Naive thymus-derived CD8-positive, alpha-beta T cell (primary cell): Measurements from ENCODE around the gene DDAH1. TPM values are rescaled to one million over a fixed set of nuclear protein-coding genes. Genes with fewer than 3 reads are reported as not detected.

Experiments used
- ATAC-seq, 2 donors: fragments of 150-1000 bp; cut with Tn5 transposase in 1 of 2; sonication (Bioruptor Pico), chemical (Tn5 transposase) in 1 of 2; 1 replicate in 1 of 2; 2 replicates in 1 of 2; pipeline ENCODE4 v1.10.0; 2021; ENCODE audit warnings: mild to moderate bottlenecking in 2 of 2, moderate library complexity in 2 of 2
- POLR2A ChIA-PET: fragments of 350-600 bp; sonication (Branson Sonifier 250); formaldehyde crosslinking; loops from one replicate; lab custom pipeline; 2021; ENCODE audit warnings: antibody characterized with exemption; lab: Charles Lee
- DNase-seq, 10 donors: peaks; one replicate each; pipeline versions ENCODE4 v3.0.0 to v3.0.0-alpha.2; 2020 to 2022
- H3K27ac Mint-ChIP-seq, 10 donors: one replicate each; pipeline ENCODE4 v1.8.0; 2020 to 2022; ENCODE audit warnings: mild to moderate bottlenecking in 10 of 10, mixed read lengths in 10 of 10, moderate library complexity in 4 of 10, inconsistent platforms in 1 of 10
- H3K27me3 Mint-ChIP-seq, 5 donors: one replicate each; pipeline ENCODE4 v1.8.0; 2021 to 2022; ENCODE audit warnings: mixed read lengths in 5 of 5
- H3K36me3 Mint-ChIP-seq, 3 donors: one replicate each; pipeline ENCODE4 v1.8.0; 2020 to 2022; ENCODE audit warnings: mixed read lengths in 3 of 3, mild to moderate bottlenecking in 2 of 3, inconsistent platforms in 1 of 3
- H3K4me1 Mint-ChIP-seq, 4 donors: one replicate each; pipeline ENCODE4 v1.8.0; 2021 to 2022; ENCODE audit warnings: mixed read lengths in 4 of 4
- H3K4me3 Mint-ChIP-seq, 10 donors: one replicate each; pipeline ENCODE4 v1.8.0; 2020 to 2022; ENCODE audit warnings: mild to moderate bottlenecking in 10 of 10, mixed read lengths in 10 of 10, moderate library complexity in 6 of 10, inconsistent platforms in 1 of 10
- H3K9me3 Mint-ChIP-seq, 9 donors: one replicate each; pipeline ENCODE4 v1.8.0; 2020 to 2022; ENCODE audit warnings: mixed read lengths in 9 of 9, mild to moderate bottlenecking in 3 of 9, inconsistent platforms in 1 of 9, moderate library complexity in 1 of 9
- polyA plus RNA-seq, 3 donors: library from polyadenylated mRNA; unstranded; fragments of 300-500 nt; fragmentation: Illumina TruSeq; gene quantifications; one replicate each; pipeline ENCODE4 v1.2.3, GENCODE V29; 2021
- total RNA-seq, 8 experiments: library from RNA in 2 of 8; stranded (reverse) in 2 of 8; gene quantifications; one replicate each; pipeline ENCODE4 v1.2.3 and lab custom pipeline; 2021 to 2026

DDAH1 gene
- total and polyA plus RNA-seq, 5 experiments from 2014 or later: not detected

DNA sequence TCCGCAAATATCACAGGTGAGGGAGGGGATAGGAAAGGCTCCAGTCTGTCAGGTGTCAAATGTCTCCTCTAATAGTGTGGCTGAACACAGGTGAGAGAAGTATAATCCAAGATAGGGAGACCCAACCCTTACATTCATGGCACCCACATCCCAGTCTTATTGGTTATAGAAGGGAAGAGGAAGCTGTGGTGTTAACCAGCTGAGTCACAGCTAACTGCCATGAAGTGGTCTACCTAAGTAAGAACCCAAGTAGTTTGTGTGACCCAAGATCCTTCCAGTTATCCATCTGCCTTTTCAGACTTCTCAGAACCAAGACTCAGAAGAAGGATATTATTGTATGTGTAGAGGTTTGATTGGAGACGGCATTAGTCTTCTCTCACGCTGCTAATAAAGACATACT, 37.1 kb downstream of the DDAH1 start:
- no peak for DNase-seq
- Mint-ChIP-seq H3K4me1 (peaks cover 0 to 2% (median 0%) of the 10 kb centered on the region in 4 donors), H3K4me3 (no peak overlapping the region), H3K27me3 (peaks cover 0 to 10% (median 5%) of the 10 kb centered on the region in 5 donors), H3K27ac (no peak overlapping the region), H3K36me3 (no peaks in the 10 kb centered on the region), H3K9me3 (peaks cover 0 to 10% (median 2%) of the 10 kb centered on the region in 9 donors)
- no peak for ATAC-seq
- POLR2A ChIA-PET: no interaction called here

DNA sequence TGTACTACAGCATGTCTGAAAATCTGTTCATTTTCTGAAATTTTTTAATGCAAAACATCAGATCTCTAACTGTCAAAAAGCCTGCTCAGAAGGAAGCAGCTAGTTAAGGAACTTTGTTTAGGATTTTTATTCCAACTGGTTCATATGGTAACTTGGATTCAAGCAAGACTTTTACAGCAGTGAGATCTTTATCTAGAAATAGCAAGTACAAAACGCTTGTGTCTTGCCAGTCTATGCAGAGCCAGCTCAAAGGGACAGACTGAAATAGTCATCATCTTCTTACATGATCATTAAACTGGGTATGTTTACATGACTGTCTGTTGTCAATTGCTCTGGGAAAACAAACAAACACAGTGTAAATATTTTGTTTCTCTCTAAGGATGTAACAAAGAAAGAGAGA, 37.6 kb downstream of the DDAH1 start:
- H3K4me3 Mint-ChIP-seq: no peak overlapping the region
- H3K27ac Mint-ChIP-seq: no peak overlapping the region
- H3K9me3 Mint-ChIP-seq: peaks cover 0 to 10% (median 2%) of the 10 kb centered on the region in 9 donors
- DNase-seq (no peak), ATAC-seq (no peak)
- peaks cover 0 to 2% (median 0%) of the 10 kb centered on the region in 4 donors for H3K4me1 Mint-ChIP-seq
- no peaks in the 10 kb centered on the region for H3K36me3 Mint-ChIP-seq
- H3K27me3 Mint-ChIP-seq: peaks cover 0 to 10% (median 3%) of the 10 kb centered on the region in 5 donors
- POLR2A ChIA-PET: no interaction called here

DNA sequence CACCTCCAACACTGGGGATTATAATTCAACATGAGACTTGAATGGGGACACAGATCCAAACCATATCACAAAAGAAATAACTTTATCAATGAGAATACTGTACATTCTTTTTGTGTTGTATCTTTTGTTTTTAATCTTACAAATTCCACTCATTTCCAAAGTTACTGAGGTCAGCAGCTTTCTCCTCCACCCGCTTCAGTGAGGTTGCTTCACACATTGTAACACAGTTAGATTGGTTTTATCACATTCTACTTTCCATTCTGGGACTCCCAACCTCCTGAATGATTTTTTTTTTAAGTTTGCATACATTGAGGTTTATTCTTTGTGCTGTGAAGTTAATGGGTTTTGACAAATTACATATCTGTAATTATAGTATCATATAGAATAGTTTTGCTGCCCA, 43.8 kb downstream of the DDAH1 start:
- H3K9me3 Mint-ChIP-seq: peaks cover 5 to 28% (median 12%) of the 10 kb centered on the region in 9 donors
- H3K36me3 Mint-ChIP-seq: no peaks in the 10 kb centered on the region
- H3K4me3 Mint-ChIP-seq: no peak overlapping the region
- peaks cover 0 to 3% (median 0%) of the 10 kb centered on the region in 5 donors for H3K27me3 Mint-ChIP-seq
- POLR2A ChIA-PET: no interaction called here
- DNase-seq (no peak), ATAC-seq (no peak)
- H3K27ac Mint-ChIP-seq: no peak overlapping the region
- H3K4me1 Mint-ChIP-seq: no peaks in the 10 kb centered on the region

DNA sequence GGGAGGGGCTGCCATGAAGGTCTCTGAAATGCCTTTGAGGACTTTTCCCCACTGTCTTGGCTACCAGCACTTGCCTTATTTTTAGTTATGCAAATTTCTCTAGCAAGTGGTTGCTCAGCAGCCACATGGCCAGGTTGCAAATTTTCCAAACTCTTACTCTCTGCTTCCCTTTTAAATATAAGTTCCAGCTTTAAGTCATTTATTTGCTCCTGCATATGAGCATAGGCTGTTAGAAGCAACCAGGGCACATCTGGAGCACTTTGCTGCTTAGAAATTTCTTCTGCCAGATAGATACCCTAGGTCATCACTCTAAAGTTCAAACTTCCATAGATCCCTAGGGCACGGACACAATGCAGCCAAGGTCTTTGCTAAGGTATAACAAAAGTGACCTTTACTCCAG, 44.8 kb downstream of the DDAH1 start:
- Mint-ChIP-seq H3K36me3 (no peaks in the 10 kb centered on the region), H3K27ac (no peak overlapping the region), H3K4me1 (no peaks in the 10 kb centered on the region), H3K9me3 (peaks cover 5 to 28% (median 12%) of the 10 kb centered on the region in 9 donors), H3K27me3 (peaks cover 0 to 4% (median 0%) of the 10 kb centered on the region in 5 donors), H3K4me3 (no peak overlapping the region)
- no peak for DNase-seq
- no peak for ATAC-seq
- POLR2A ChIA-PET: no interaction called here

DNA sequence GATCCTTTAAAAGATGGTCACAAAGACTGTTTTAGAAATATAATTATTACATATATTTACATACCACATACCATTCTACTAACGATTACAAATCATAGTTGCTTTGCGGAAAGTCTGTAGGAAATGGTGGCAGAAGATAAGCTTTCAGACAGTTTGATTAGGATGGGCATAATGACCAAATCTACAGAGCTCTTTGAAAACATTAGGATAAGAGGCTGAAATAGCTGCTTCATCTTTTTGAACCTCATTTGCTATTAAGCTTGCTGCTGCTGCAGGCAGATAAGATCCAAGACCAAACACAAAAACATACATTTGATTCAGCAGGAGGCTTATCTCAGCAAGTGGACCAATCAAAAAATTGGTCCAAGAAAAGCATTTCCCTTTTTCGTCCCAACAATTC, 47.1 kb downstream of the DDAH1 start:
- H3K9me3 Mint-ChIP-seq: peaks cover 3 to 28% (median 12%) of the 10 kb centered on the region in 9 donors
- POLR2A ChIA-PET: no interaction called here

DNA sequence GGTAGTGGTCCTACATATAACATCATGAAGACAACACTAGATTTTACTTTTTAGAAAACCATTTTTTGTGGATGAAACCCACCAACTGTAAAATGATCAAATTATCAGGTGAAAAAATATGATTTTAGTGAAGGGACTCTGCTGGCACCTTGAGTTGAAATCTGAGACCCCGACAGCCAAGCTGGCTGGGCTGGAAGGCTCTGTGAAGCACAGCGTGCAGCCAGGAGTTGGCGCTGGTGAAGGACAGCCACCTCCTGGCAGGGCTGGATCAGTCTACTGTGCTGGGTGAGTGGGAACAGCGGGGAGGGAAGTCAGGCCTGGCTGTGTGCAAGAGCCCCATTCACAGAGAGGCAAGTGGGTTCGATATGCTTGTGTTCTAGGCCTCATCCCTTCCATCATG, 47.9 kb downstream of the DDAH1 start:
- ATAC-seq: no peak
- POLR2A ChIA-PET: no interaction called here

More for the DNA sequence above, 47.1 kb downstream of the DDAH1 start:
- Mint-ChIP-seq H3K4me1 (no peaks in the 10 kb centered on the region), H3K27ac (no peak overlapping the region), H3K27me3 (peaks cover 0 to 4% (median 0%) of the 10 kb centered on the region in 5 donors), H3K4me3 (no peak overlapping the region), H3K36me3 (no peaks in the 10 kb centered on the region)
- DNase-seq (no peak), ATAC-seq (no peak)

DNA sequence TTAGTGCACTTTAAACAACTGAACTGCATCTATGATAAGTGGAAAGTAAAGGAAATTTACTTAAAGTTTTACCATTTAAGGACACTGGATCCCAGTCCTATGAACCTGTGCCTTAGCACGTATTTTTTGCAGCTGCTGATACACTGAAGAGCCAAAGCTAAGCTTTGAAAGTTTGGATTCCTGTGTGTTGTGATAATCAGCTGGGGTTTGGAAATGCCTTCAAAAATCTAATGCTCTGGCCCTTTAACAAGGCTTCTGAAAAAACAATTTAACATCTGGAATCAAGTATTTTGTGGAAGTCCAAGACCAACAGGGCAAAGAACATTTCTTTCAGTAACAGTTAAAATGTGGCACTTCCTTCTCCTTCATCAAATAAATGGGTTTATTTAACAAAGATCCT, 51.8 kb downstream of the DDAH1 start:
- Mint-ChIP-seq H3K9me3 (no peaks in the 10 kb centered on the region), H3K27ac (no peak overlapping the region), H3K27me3 (peaks cover 0 to 4% (median 0%) of the 10 kb centered on the region in 5 donors), H3K4me1 (no peaks in the 10 kb centered on the region), H3K36me3 (no peaks in the 10 kb centered on the region), H3K4me3 (no peak overlapping the region)
- ATAC-seq: no peak
- POLR2A ChIA-PET: no interaction called here
- DNase-seq: no peak

More for the DNA sequence above, 47.9 kb downstream of the DDAH1 start:
- H3K4me3 Mint-ChIP-seq: no peak overlapping the region
- H3K27me3 Mint-ChIP-seq: peaks cover 0 to 4% (median 0%) of the 10 kb centered on the region in 5 donors
- H3K4me1 Mint-ChIP-seq: no peaks in the 10 kb centered on the region
- no peak for DNase-seq
- H3K36me3 Mint-ChIP-seq: no peaks in the 10 kb centered on the region
- peaks cover 3 to 28% (median 12%) of the 10 kb centered on the region in 9 donors for H3K9me3 Mint-ChIP-seq
- H3K27ac Mint-ChIP-seq: no peak overlapping the region

DNA sequence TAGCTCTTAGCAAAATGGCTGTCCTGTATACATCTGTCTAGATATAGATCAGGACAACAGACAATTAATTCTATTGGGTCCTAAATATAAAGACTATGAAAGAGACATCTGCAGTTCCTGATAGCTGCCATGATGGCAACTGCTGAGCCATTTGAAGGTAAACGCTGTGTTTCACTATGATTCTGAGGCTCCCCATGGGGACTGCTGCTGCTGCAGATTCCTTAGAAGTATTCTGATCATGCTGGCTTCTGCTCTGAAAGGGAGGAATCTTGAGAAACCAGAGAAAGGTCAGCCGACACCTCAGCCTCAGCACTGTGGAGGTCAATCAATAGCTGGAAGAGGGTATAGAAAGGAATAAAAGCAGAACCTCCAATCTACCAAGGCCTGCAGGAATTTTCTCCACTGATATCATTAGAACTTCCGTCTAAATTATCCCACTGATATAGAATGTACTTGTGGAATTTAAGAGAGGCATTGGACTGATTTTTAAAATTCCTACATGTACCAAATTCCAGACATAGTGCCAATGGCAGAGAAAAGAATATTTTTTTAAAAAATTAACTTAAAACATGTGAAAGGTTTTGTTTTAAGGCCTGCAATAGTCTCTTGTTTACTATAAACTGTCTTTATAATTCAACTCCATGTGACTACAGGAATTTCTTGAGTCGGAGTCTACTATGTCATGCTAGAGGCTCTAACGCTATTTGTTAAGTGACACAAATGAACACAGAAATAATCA, 53.2 kb downstream of the DDAH1 start:
- H3K4me1 Mint-ChIP-seq: no peaks in the 10 kb centered on the region
- no peak overlapping the region for H3K27ac Mint-ChIP-seq
- ATAC-seq (no peak), DNase-seq (no peak)
- H3K36me3 Mint-ChIP-seq: no peaks in the 10 kb centered on the region
- no peaks in the 10 kb centered on the region for H3K9me3 Mint-ChIP-seq
- POLR2A ChIA-PET: no interaction called here
- peaks cover 0 to 4% (median 0%) of the 10 kb centered on the region in 5 donors for H3K27me3 Mint-ChIP-seq
- H3K4me3 Mint-ChIP-seq: no peak overlapping the region

DNA sequence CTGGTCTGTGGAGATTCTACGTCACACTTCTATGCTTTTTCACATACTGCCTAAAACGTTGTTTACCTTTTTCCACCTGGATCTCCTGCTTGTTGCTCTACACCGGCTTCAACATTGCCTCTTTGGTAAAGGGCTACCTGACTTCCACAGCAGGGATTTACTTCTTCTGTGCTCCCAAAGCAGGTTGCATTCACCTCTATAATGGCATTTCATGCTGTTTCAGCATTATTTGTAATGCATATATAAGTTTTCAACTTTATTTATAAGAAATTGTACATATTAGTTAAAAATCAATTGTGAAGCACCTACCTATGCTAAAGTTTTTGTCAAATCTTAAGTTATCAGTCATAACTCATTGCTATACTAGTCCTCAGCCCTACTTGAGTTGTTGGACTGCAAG, 55.4 kb downstream of the DDAH1 start:
- Mint-ChIP-seq H3K4me1 (no peaks in the 10 kb centered on the region), H3K27ac (no peak overlapping the region), H3K4me3 (no peak overlapping the region), H3K9me3 (no peaks in the 10 kb centered on the region), H3K27me3 (peaks cover 0 to under 1% (median 0%) of the 10 kb centered on the region in 5 donors), H3K36me3 (no peaks in the 10 kb centered on the region)
- POLR2A ChIA-PET: no interaction called here
- ATAC-seq: no peak
- no peak for DNase-seq

DNA sequence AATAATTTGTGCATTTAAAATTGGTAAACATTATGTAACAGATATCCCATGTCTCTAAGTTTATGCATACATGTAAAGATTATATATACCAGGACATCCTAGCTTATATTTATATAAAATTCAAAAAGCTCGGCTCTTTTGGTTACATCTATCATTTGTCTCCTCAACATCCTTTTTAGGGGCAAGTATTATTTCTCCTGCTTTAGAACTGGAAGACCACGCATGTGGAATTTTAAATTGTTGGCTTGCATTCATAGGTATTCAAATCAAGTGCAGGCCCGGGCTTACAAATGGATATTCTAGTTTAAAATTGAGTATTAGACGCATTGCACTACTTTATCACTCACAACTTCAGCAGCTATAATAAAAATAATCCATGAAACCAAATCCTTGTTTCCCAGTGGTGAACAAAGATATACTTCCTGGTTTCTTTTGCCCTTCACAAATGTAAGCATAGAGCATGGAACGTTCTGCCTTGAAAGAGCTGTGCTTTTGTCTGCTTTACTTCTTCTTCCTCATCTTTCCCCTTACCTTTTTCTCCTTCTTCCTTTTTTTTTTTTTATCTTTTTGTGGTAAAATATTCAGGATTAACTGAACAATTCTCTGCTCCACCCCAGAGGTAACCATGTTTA, 57.1 kb downstream of the DDAH1 start:
- no peaks in the 10 kb centered on the region for H3K9me3 Mint-ChIP-seq
- no peak overlapping the region for H3K27ac Mint-ChIP-seq
- H3K36me3 Mint-ChIP-seq: no peaks in the 10 kb centered on the region
- no peaks in the 10 kb centered on the region for H3K4me1 Mint-ChIP-seq
- H3K27me3 Mint-ChIP-seq: no peaks in the 10 kb centered on the region
- DNase-seq (no peak), ATAC-seq (no peak)
- POLR2A ChIA-PET: interaction anchor here (0.5 kb wide), 1 partner anchor 112 kb away, joined by 5 read pairs; no protein-coding TSS in a partner anchor
- H3K4me3 Mint-ChIP-seq: no peak overlapping the region

DNA sequence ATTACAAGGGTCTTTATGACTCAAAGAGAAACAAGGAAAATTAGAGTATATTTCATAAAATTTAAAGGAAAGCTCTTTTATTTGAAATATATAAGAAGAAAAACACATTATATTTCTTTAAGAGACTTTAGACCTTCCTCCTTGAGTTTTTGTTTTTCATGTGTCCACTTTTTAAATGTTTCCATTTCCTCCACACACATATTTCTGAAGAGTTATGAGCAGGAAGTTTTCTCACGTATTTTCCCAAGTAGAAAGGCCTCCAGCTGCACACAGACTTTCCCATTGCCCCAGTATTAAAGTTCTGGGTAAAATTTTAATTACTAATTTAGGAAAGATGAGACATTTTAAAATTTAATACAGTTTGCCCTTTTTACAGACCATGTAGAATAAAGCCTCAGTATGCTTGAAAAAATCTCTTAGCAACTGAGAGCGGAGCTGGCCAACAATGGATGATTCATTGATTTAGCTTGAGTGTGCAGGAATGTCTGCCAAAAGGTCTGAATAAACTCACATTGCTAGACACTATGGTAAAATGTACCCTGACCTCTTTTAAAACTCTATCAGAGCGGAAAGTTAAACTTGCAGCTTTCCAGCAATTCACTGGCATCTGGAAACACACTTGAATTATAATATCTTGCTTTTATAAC, 57.9 kb downstream of the DDAH1 start:
- no peak for ATAC-seq
- Mint-ChIP-seq H3K27ac (no peak overlapping the region), H3K27me3 (no peaks in the 10 kb centered on the region)

DNA sequence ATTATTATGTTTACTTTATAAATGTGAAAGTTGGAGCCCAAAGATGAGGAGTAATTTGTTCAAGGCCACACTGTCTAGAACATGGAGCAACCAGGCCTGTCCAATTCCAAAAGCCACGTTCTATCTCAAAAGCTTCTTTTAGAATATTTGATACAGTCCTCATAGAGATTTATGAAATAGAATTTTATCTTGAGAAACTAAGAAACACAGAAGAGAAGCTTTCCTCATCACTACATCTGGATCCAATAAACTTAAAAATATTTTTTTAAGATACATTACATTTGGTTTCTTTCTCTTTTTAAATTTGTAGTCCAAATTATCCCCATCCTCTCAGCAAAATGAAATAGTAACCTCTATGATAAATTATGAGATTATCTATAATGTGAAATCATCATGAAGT, 58.9 kb downstream of the DDAH1 start:
- H3K4me3 Mint-ChIP-seq: no peak overlapping the region
- no peak overlapping the region for H3K27ac Mint-ChIP-seq
- ATAC-seq: no peak
- POLR2A ChIA-PET: no interaction called here
- no peak for DNase-seq
- H3K9me3 Mint-ChIP-seq: no peaks in the 10 kb centered on the region
- H3K4me1 Mint-ChIP-seq: no peaks in the 10 kb centered on the region
- no peaks in the 10 kb centered on the region for H3K36me3 Mint-ChIP-seq
- no peaks in the 10 kb centered on the region for H3K27me3 Mint-ChIP-seq

More for the DNA sequence above, 57.9 kb downstream of the DDAH1 start:
- no peak for DNase-seq
- no peaks in the 10 kb centered on the region for H3K9me3 Mint-ChIP-seq
- H3K36me3 Mint-ChIP-seq: no peaks in the 10 kb centered on the region
- H3K4me3 Mint-ChIP-seq: no peak overlapping the region
- POLR2A ChIA-PET: no interaction called here
- H3K4me1 Mint-ChIP-seq: no peaks in the 10 kb centered on the region

DNA sequence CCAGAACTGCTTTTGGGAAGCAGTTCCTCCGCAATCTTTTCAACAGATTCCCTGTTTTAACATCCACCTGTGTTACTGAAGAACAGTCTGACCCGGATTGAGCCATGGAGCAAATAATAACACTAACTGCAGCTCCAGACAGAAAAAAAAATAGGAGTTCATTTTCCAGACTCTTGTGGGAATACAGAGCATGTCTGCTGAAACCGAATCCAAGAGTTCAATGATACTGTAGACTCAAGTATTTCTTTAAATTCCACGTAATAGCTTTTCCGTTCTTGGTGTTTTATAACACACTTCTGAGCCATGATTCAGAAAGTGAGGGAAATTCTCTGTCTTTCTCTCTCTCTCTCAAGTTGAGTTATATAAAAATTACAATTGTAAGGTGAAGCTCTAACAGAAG, 60.6 kb downstream of the DDAH1 start:
- Mint-ChIP-seq H3K27me3 (no peaks in the 10 kb centered on the region), H3K9me3 (no peaks in the 10 kb centered on the region), H3K36me3 (no peaks in the 10 kb centered on the region), H3K27ac (no peak overlapping the region), H3K4me3 (no peak overlapping the region), H3K4me1 (no peaks in the 10 kb centered on the region)
- ATAC-seq: no peak
- POLR2A ChIA-PET: no interaction called here
- DNase-seq: no peak
